GM19438 (cell line): ENCODE results near the gene GDI2.
"Not testable (repeated sequence)": the region's sequence is repeated elsewhere in the genome, so short reads cannot be mapped to it uniquely, and the experiment has no call there.

Experiments used
- ATAC-seq: cut with Tn5 transposase; IDR thresholded peaks from one replicate; pipeline ENCODE4 v1.9.1; 2021; ENCODE audit warnings: low read depth; ENCODE audit not compliant: unreplicated experiment

GDI2 gene

GRCh38 chr10:5829267-5829666 is 16.0 kb upstream of the GDI2 start:
- ATAC-seq, result no peak

- ATAC-seq, result no peak
These were observed 15.5 kb upstream of the GDI2 start for GRCh38 chr10:5828725-5829124.

- no peak for ATAC-seq
These were observed 14.6 kb upstream of the GDI2 start for GRCh38 chr10:5827841-5828240.

- ATAC-seq, result not testable (repeated sequence)
These were observed 13.3 kb upstream of the GDI2 start for GRCh38 chr10:5826511-5826910.

- ATAC-seq, result no peak
These were observed 5.7 kb upstream of the GDI2 start for GRCh38 chr10:5818894-5819293.

GRCh38 chr10:5818048-5818331 is 4.8 kb upstream of the GDI2 start:
- no peak for ATAC-seq

- ATAC-seq, result no peak
These were observed 4.3 kb upstream of the GDI2 start for GRCh38 chr10:5817322-5818047.

- no peak for ATAC-seq
These were observed 2.9 kb upstream of the GDI2 start for GRCh38 chr10:5816170-5816569.

- ATAC-seq, result no peak
These were observed 1.2 kb upstream of the GDI2 start for GRCh38 chr10:5814110-5815107.

GRCh38 chr10:5813091-5813340 is 218 bp downstream of the GDI2 start:
- ATAC-seq, result peak; percentile 21

GRCh38 chr10:5812283-5813090 is 747 bp downstream of the GDI2 start:
- peak; percentile 26 for ATAC-seq

GRCh38 chr10:5811387-5811821 is 1.8 kb downstream of the GDI2 start:
- ATAC-seq, result no peak

- ATAC-seq, result no peak
These were observed 3.0 kb downstream of the GDI2 start for GRCh38 chr10:5810225-5810624.

- ATAC-seq, result no peak
These were observed 3.6 kb downstream of the GDI2 start for GRCh38 chr10:5809527-5810154.

- not testable (repeated sequence) for ATAC-seq
These were observed 4.3 kb downstream of the GDI2 start for GRCh38 chr10:5808783-5809392.

- no peak for ATAC-seq
These were observed 6.5 kb downstream of the GDI2 start for GRCh38 chr10:5806745-5807144.

- ATAC-seq, result no peak
These were observed 7.5 kb downstream of the GDI2 start for GRCh38 chr10:5805711-5806110.

- ATAC-seq, result no peak
These were observed 8.0 kb downstream of the GDI2 start for GRCh38 chr10:5805260-5805659.

- no peak for ATAC-seq
These were observed 8.8 kb downstream of the GDI2 start for GRCh38 chr10:5804386-5804785.

GRCh38 chr10:5800782-5801181 is 12.5 kb downstream of the GDI2 start:
- ATAC-seq, result no peak
